HepG2 (cell line): ENCODE results near the gene RPS6KC1. TPM values are rescaled to one million over a fixed set of nuclear protein-coding genes. Genes with fewer than 3 reads are reported as not detected.

Experiments
- DNMT1 ChIP-seq: sonication (generic); formaldehyde crosslinking; IDR thresholded peaks from 2 replicates; pipeline ENCODE4 v1.5.1; 2020; ENCODE audit warnings: mild to moderate bottlenecking, missing genetic modification reagents
- FOXP4 ChIP-seq: sonication (generic); formaldehyde crosslinking; IDR thresholded peaks from 2 replicates; pipeline ENCODE4 v1.4.0; 2020; ENCODE audit warnings: missing genetic modification reagents
- ZHX1 ChIP-seq: sonication (generic); formaldehyde crosslinking; IDR thresholded peaks from 2 replicates; pipeline ENCODE4 v1.8.1; 2022; ENCODE audit warnings: low read depth, mild to moderate bottlenecking, missing genetic modification reagents
- ZMAT3 ChIP-seq: sonication (generic); formaldehyde crosslinking; conservative IDR thresholded peaks from 2 replicates; pipeline ENCODE4 v1.7.0; 2021; ENCODE audit warnings: missing genetic modification reagents
- ZNF138 ChIP-seq: sonication (generic); formaldehyde crosslinking; IDR thresholded peaks from 2 replicates; pipeline ENCODE4 v1.5.0; 2020; ENCODE audit warnings: mild to moderate bottlenecking, low read depth, missing genetic modification reagents
- ZNF256 ChIP-seq: sonication (generic); formaldehyde crosslinking; conservative IDR thresholded peaks from 2 replicates; pipeline ENCODE4 v1.4.0; 2020; ENCODE audit warnings: missing genetic modification reagents
- ZNF263 ChIP-seq: sonication (generic); formaldehyde crosslinking; IDR thresholded peaks from 2 replicates; pipeline ENCODE4 v1.4.0; 2020; ENCODE audit warnings: missing genetic modification reagents
- ZNF318 ChIP-seq: sonication (generic); formaldehyde crosslinking; IDR thresholded peaks from 2 replicates; pipeline ENCODE4 v1.4.0; 2020; ENCODE audit warnings: mild to moderate bottlenecking, missing genetic modification reagents
- ZNF326 ChIP-seq: sonication (generic); formaldehyde crosslinking; IDR thresholded peaks from 2 replicates; pipeline ENCODE4 v1.4.0; 2020; ENCODE audit warnings: missing genetic modification reagents, borderline replicate concordance
- ZNF44 ChIP-seq: sonication (generic); formaldehyde crosslinking; IDR thresholded peaks from 2 replicates; pipeline ENCODE4 v1.5.1; 2020; ENCODE audit warnings: mild to moderate bottlenecking, missing genetic modification reagents
- polyA plus RNA-seq, 8 experiments: library from polyadenylated mRNA; depleted of rRNA in 3 of 8; stranded (reverse) in 7 of 8; unstranded in 1 of 8; fragments of >200 nt; fragmentation: Illumina TruSeq in 4 of 8; extraction: Trizol in 4 of 8; gene quantifications; 2 replicates each; pipeline versions ENCODE4 v1.2.1 to v1.2.3, GENCODE V29; 2011 to 2016; ENCODE audit warnings: low read depth in 4 of 8, missing spikeins in 1 of 8, mixed read lengths in 1 of 8; ENCODE audit not compliant: insufficient read depth in 1 of 8
- total RNA-seq, 5 experiments: library from RNA; depleted of rRNA; stranded (reverse); fragments of >200 nt; fragmentation: Illumina TruSeq; extraction: Trizol; gene quantifications; 2 replicates each; pipeline ENCODE4 v1.2.3, GENCODE V29; 2016; ENCODE audit warnings: low read depth in 1 of 5
- TF ChIP-seq, protein P1 (sequence below): IDR thresholded peaks from 2 replicates; pipeline ENCODE4 v1.6.1; 2016; ENCODE audit warnings: missing biosample characterization, missing genetic modification reagents, low read depth

RPS6KC1 gene
- total and polyA plus RNA-seq, 2 of the 13 experiments (the other 11 are each of a cell fraction or from before 2014, with no cell fraction given), result 11.0 to 25.2 TPM

GRCh38 chr1:213015099-213016050 is 35.7 kb upstream of the RPS6KC1 start, which contains the start of gene ANGEL2 (continued):
- TF ChIP-seq ZNF138 (CRISPR knock-in tag) (no peak), ZNF256 (CRISPR knock-in tag) (peak; percentile 86; the same call in 1 of the 2 replicates), ZMAT3 (CRISPR knock-in tag) (peak; percentile 81), ZNF326 (no peak), ZNF263 (CRISPR knock-in tag) (peak; percentile 42; the same call in 1 of the 2 replicates), ZHX1 (peak; percentile 82; the same call in 1 of the 2 replicates), ZNF44 (CRISPR knock-in tag) (no peak), FOXP4 (CRISPR knock-in tag) (no peak), DNMT1 (CRISPR knock-in tag) (no peak), ZNF318 (no peak)
- TF ChIP-seq, protein P1, sequence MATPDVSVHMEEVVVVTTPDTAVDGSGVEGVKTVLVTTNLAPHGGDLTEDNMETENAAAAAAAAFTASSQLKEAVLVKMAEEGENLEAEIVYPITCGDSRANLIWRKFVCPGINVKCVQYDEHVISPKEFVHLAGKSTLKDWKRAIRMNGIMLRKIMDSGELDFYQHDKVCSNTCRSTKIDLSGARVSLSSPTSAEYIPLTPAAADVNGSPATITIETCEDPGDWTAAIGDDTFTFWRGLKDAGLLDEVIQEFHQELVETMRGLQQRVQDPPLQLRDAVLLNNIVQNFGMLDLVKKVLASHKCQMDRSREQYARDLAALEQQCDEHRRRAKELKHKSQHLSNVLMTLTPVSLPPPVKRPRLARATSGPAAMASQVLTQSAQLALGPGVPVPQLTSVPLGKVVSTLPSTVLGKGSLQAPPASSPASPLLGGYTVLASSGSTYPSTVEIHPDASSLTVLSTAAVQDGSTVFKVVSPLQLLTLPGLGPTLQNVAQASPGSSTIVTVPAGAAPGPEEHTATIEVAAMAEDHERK (CRISPR knock-in tag), result peak; percentile 29; the same call in 1 of the 2 replicates
